GM12801 (cell line): Measurements from ENCODE around the gene GAGE12D.
"Not testable (repeated sequence)": the region's sequence is repeated elsewhere in the genome, so short reads cannot be mapped to it uniquely, and the experiment has no call there.

Experiments
- CTCF ChIP-seq: IDR thresholded peaks from one replicate; pipeline ENCODE4 v1.5.1; 2011; ENCODE audit warnings: control low read depth; ENCODE audit not compliant: insufficient read length; ENCODE audit errors: extremely low read depth

Gene GAGE12D

DNA sequence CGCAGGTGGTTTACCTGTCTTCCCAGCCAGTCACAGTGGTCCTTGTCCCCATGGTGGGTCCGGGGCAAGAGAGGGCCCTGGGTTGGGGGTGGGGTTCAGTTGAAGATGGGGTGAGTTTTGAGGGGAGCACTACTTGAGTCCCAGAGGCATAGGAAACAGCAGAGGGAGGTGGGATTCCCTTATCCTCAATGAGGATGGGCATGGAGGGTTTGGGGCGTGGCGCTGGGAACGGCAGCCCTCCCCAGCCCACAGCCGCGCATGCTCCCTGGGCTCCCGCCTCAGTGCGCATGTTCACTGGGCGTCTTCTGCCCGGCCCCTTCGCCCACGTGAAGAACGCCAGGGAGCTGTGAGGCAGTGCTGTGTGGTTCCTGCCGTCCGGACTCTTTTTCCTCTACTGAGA is at the start of gene GAGE12D:
TSS of gene GAGE12D (plus strand) at position 301 of the 400 bp plus-strand sequence. CDS start 1,155 bp downstream, outside the sequence.
- not testable (repeated sequence) for TF ChIP-seq CTCF

DNA sequence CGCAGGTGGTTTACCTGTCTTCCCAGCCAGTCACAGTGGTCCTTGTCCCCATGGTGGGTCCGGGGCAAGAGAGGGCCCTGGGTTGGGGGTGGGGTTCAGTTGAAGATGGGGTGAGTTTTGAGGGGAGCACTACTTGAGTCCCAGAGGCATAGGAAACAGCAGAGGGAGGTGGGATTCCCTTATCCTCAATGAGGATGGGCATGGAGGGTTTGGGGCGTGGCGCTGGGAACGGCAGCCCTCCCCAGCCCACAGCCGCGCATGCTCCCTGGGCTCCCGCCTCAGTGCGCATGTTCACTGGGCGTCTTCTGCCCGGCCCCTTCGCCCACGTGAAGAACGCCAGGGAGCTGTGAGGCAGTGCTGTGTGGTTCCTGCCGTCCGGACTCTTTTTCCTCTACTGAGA is 9.7 kb upstream of the GAGE12D start, which contains the start of gene GAGE12C:
TSS of gene GAGE12C (plus strand) at position 301 of the 400 bp plus-strand sequence. CDS start 1,155 bp downstream, outside the sequence.
- not testable (repeated sequence) for TF ChIP-seq CTCF

DNA sequence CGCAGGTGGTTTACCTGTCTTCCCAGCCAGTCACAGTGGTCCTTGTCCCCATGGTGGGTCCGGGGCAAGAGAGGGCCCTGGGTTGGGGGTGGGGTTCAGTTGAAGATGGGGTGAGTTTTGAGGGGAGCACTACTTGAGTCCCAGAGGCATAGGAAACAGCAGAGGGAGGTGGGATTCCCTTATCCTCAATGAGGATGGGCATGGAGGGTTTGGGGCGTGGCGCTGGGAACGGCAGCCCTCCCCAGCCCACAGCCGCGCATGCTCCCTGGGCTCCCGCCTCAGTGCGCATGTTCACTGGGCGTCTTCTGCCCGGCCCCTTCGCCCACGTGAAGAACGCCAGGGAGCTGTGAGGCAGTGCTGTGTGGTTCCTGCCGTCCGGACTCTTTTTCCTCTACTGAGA is 9.5 kb downstream of the GAGE12D start, which contains the start of gene GAGE12E:
TSS of gene GAGE12E (plus strand) at position 301 of the 400 bp plus-strand sequence. CDS start 1,155 bp downstream, outside the sequence.
- not testable (repeated sequence) for TF ChIP-seq CTCF

DNA sequence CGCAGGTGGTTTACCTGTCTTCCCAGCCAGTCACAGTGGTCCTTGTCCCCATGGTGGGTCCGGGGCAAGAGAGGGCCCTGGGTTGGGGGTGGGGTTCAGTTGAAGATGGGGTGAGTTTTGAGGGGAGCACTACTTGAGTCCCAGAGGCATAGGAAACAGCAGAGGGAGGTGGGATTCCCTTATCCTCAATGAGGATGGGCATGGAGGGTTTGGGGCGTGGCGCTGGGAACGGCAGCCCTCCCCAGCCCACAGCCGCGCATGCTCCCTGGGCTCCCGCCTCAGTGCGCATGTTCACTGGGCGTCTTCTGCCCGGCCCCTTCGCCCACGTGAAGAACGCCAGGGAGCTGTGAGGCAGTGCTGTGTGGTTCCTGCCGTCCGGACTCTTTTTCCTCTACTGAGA is 19.0 kb downstream of the GAGE12D start, which contains the start of gene GAGE12F:
TSS of gene GAGE12F (plus strand) at position 301 of the 400 bp plus-strand sequence. CDS start 1,155 bp downstream, outside the sequence.
- TF ChIP-seq CTCF = not testable (repeated sequence)

GRCh38 chrX:49570100-49570499 is 28.6 kb downstream of the GAGE12D start, which contains the start of gene GAGE12G:
Gene GAGE12G, plus strand, starts transcription at chrX:49570400. Its CDS starts 1,155 bp downstream, at chrX:49571555.
- not testable (repeated sequence) for TF ChIP-seq CTCF

DNA sequence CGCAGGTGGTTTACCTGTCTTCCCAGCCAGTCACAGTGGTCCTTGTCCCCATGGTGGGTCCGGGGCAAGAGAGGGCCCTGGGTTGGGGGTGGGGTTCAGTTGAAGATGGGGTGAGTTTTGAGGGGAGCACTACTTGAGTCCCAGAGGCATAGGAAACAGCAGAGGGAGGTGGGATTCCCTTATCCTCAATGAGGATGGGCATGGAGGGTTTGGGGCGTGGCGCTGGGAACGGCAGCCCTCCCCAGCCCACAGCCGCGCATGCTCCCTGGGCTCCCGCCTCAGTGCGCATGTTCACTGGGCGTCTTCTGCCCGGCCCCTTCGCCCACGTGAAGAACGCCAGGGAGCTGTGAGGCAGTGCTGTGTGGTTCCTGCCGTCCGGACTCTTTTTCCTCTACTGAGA is 38.1 kb downstream of the GAGE12D start, which contains the start of gene GAGE12H:
TSS of gene GAGE12H (plus strand) at position 301 of the 400 bp plus-strand sequence. CDS start 1,155 bp downstream, outside the sequence.
- TF ChIP-seq CTCF = not testable (repeated sequence)

- not testable (repeated sequence) for TF ChIP-seq CTCF
Observed at GRCh38 chrX:49589196-49589595, 47.7 kb downstream of the GAGE12D start, which contains the start of gene GAGE2A. Gene GAGE2A, plus strand, starts transcription at chrX:49589496. Its CDS starts 1,155 bp downstream, at chrX:49590651.
